WTC11 (cell line): ENCODE results near the gene ARHGAP15. TPM values are rescaled to one million over a fixed set of nuclear protein-coding genes. Genes with fewer than 3 reads are reported as not detected.

Source experiments
- ATAC-seq: fragments of 200-7000 bp; cut with Tn5 transposase; 2 replicates; pipeline ENCODE4 v1.10.0; 2021; ENCODE audit warnings: mild to moderate bottlenecking, moderate library complexity
- CTCF ChIA-PET: fragments of 300-600 bp; sonication (Branson Sonifier 250); formaldehyde crosslinking; loops from one replicate; lab custom pipeline; 2021; ENCODE audit warnings: antibody characterized with exemption; lab: Charles Lee
- POLR2A ChIA-PET: fragments of 350-600 bp; sonication (Branson Sonifier 250); formaldehyde crosslinking; loops from one replicate; lab custom pipeline; 2021; ENCODE audit warnings: antibody characterized with exemption; lab: Charles Lee
- DNase-seq: peaks from one replicate; pipeline ENCODE4 v3.0.0; 2021; ENCODE audit warnings: low spot score
- H3K27ac Mint-ChIP-seq: 2 replicates; pipeline ENCODE4 v1.8.0; 2021; ENCODE audit warnings: mixed read lengths
- H3K27me3 Mint-ChIP-seq: 2 replicates; pipeline ENCODE4 v1.8.0; 2021; ENCODE audit warnings: low read depth, mild to moderate bottlenecking, moderate library complexity, mixed read lengths
- H3K36me3 Mint-ChIP-seq: 2 replicates; pipeline ENCODE4 v1.8.0; 2021; ENCODE audit warnings: mixed read lengths
- H3K4me1 Mint-ChIP-seq: 2 replicates; pipeline ENCODE4 v1.8.0; 2022; ENCODE audit warnings: mixed read lengths
- H3K4me3 Mint-ChIP-seq: 2 replicates; pipeline ENCODE4 v1.8.0; 2021; ENCODE audit warnings: mild to moderate bottlenecking, moderate library complexity, mixed read lengths
- H3K9me3 Mint-ChIP-seq: 2 replicates; pipeline ENCODE4 v1.8.0; 2021; ENCODE audit warnings: mixed read lengths
- AFF4 ChIP-seq: sonication (generic); formaldehyde crosslinking; IDR thresholded peaks from 2 replicates; pipeline ENCODE4 v1.8.1; 2023; ENCODE audit warnings: mild to moderate bottlenecking, missing genetic modification reagents, borderline replicate concordance
- ATF2 ChIP-seq: sonication (generic); formaldehyde crosslinking; IDR thresholded peaks from 2 replicates; pipeline ENCODE4 v1.8.1; 2022; ENCODE audit warnings: low read depth, missing genetic modification reagents, borderline replicate concordance
- CBFB ChIP-seq: sonication (generic); formaldehyde crosslinking; IDR thresholded peaks from 2 replicates; pipeline ENCODE4 v1.8.1; 2022; ENCODE audit warnings: mild to moderate bottlenecking, low read depth, missing genetic modification reagents
- CTCF ChIP-seq: fragments of 200-600 bp; IDR thresholded peaks from 2 replicates; pipeline ENCODE4 v1.8.0; 2022; ENCODE audit warnings: antibody characterized with exemption
- E2F1 ChIP-seq: sonication (generic); formaldehyde crosslinking; IDR thresholded peaks from 2 replicates; pipeline ENCODE4 v1.8.0; 2022; ENCODE audit warnings: mild to moderate bottlenecking, missing genetic modification reagents
- ETV6 ChIP-seq: sonication (generic); formaldehyde crosslinking; IDR thresholded peaks from 2 replicates; pipeline ENCODE4 v1.8.1; 2022; ENCODE audit warnings: mild to moderate bottlenecking, missing genetic modification reagents
- FOXP1 ChIP-seq: sonication (generic); formaldehyde crosslinking; IDR thresholded peaks from 2 replicates; pipeline ENCODE4 v1.8.0; 2022; ENCODE audit warnings: missing genetic modification reagents, mild to moderate bottlenecking, moderate library complexity, borderline replicate concordance
- IRF1 ChIP-seq: sonication (generic); formaldehyde crosslinking; IDR thresholded peaks from 2 replicates; pipeline ENCODE4 v1.8.0; 2023; ENCODE audit warnings: missing genetic modification reagents
- MLX ChIP-seq: sonication (generic); formaldehyde crosslinking; IDR thresholded peaks from 2 replicates; pipeline ENCODE4 v1.8.1; 2023; ENCODE audit warnings: mild to moderate bottlenecking, missing genetic modification reagents, moderate library complexity
- MXD4 ChIP-seq: fragments of 250-450 bp; sonication (Bioruptor Pico); IDR thresholded peaks from 2 replicates; pipeline ENCODE4 v1.8.0; 2021; ENCODE audit warnings: mild to moderate bottlenecking, moderate library complexity, borderline replicate concordance
- MYBL2 ChIP-seq: sonication (generic); formaldehyde crosslinking; IDR thresholded peaks from 2 replicates; pipeline ENCODE4 v1.8.1; 2023; ENCODE audit warnings: mild to moderate bottlenecking, moderate library complexity, missing genetic modification reagents
- ZNF232 ChIP-seq: sonication (generic); formaldehyde crosslinking; IDR thresholded peaks from 2 replicates; pipeline ENCODE4 v1.8.0; 2022; ENCODE audit warnings: mild to moderate bottlenecking, missing genetic modification reagents
- ZNF281 ChIP-seq: sonication (generic); formaldehyde crosslinking; IDR thresholded peaks from 2 replicates; pipeline ENCODE4 v1.8.0; 2023; ENCODE audit warnings: mild to moderate bottlenecking, missing genetic modification reagents
- ZNF396 ChIP-seq: fragments of 250-450 bp; sonication (Bioruptor Pico); IDR thresholded peaks from 2 replicates; pipeline ENCODE4 v1.8.0; 2021; ENCODE audit warnings: mild to moderate bottlenecking, moderate library complexity, borderline replicate concordance
- ZNF416 ChIP-seq: fragments of 250-450 bp; sonication (Bioruptor Pico); IDR thresholded peaks from 2 replicates; pipeline ENCODE4 v1.9.0; 2021; ENCODE audit warnings: mild to moderate bottlenecking, inconsistent platforms
- ZNF425 ChIP-seq: fragments of 250-450 bp; sonication (Bioruptor Pico); conservative IDR thresholded peaks from 2 replicates; pipeline ENCODE4 v1.9.0; 2021; ENCODE audit warnings: mild to moderate bottlenecking
- ZNF671 ChIP-seq: fragments of 250-450 bp; sonication (Bioruptor Pico); IDR thresholded peaks from 2 replicates; pipeline ENCODE4 v1.8.0; 2021; ENCODE audit warnings: mild to moderate bottlenecking
- total RNA-seq: library from RNA; stranded (reverse); gene quantifications from 3 replicates; pipeline ENCODE4 v1.2.3, GENCODE V29; 2021

Gene ARHGAP15
- total RNA-seq, 1 experiment from 2014 or later: 0.28 TPM

GRCh38 chr2:143808166-143808565 lies 678.9 kb downstream of the ARHGAP15 start (continued):
- TF ChIP-seq AFF4 (CRISPR knock-in tag) (no peak), CTCF (no peak), ATF2 (no peak), MXD4 (CRISPR knock-in tag) (no peak)

GRCh38 chr2:143815082-143815481 lies 685.9 kb downstream of the ARHGAP15 start:
- Mint-ChIP-seq H3K36me3 (no peaks in the 10 kb centered on the region), H3K27me3 (no peaks in the 10 kb centered on the region), H3K4me3 (no peak overlapping the region), H3K27ac (no peak overlapping the region), H3K4me1 (peaks cover 16% of the 10 kb centered on the region), H3K9me3 (no peaks in the 10 kb centered on the region)
- ATAC-seq: no peak
- no peak for DNase-seq
- ChIA-PET CTCF (interaction anchor here (0.5 kb wide), 1 partner anchor 227 kb away, joined by 3 read pairs; no protein-coding TSS in a partner anchor), POLR2A (no interaction called here)
- TF ChIP-seq ZNF671 (CRISPR knock-in tag) (no peak), ETV6 (CRISPR knock-in tag) (no peak), ZNF425 (CRISPR knock-in tag) (no peak), ZNF396 (CRISPR knock-in tag) (no peak), ZNF232 (CRISPR knock-in tag) (no peak), E2F1 (CRISPR knock-in tag) (no peak), MLX (no peak), ZNF281 (CRISPR knock-in tag) (no peak), FOXP1 (CRISPR knock-in tag) (no peak), IRF1 (CRISPR knock-in tag) (no peak), MYBL2 (CRISPR knock-in tag) (no peak), CBFB (CRISPR knock-in tag) (no peak), ZNF416 (CRISPR knock-in tag) (no peak)
